Stimulated activated CD8-positive, alpha-beta memory T cell treated with anti-CD3 and anti-CD28 coated beads, Interleukin-7, amount 100 ng/mL, for 48 hours (primary cell): Measurements from ENCODE around the gene PSMD6.

Source experiments
- DNase-seq, 2 donors: peaks; one replicate each; pipeline ENCODE4 v3.0.0-alpha.2; 2020; ENCODE audit warnings: low read depth in 1 of 2; ENCODE audit errors: extremely low read depth in 1 of 2

The PSMD6 gene

GRCh38 chr3:64046996-64047594 lies 23.8 kb upstream of the PSMD6 start:
- DNase-seq, result no peak

- DNase-seq, result no peak
These were observed 23.3 kb upstream of the PSMD6 start for GRCh38 chr3:64046592-64046991.

GRCh38 chr3:64042952-64043351 lies 19.7 kb upstream of the PSMD6 start:
- DNase-seq, result no peak

- DNase-seq, result no peak
These were observed 16.9 kb upstream of the PSMD6 start for GRCh38 chr3:64039981-64040733.

- DNase-seq, result no peak
These were observed 16.0 kb upstream of the PSMD6 start for GRCh38 chr3:64039332-64039731.

- no peak for DNase-seq
These were observed 15.0 kb upstream of the PSMD6 start for GRCh38 chr3:64038253-64038767.

GRCh38 chr3:64037084-64037483 lies 13.8 kb upstream of the PSMD6 start:
- no peak for DNase-seq

- DNase-seq, result no peak
These were observed 9.8 kb upstream of the PSMD6 start for GRCh38 chr3:64033069-64033468.

GRCh38 chr3:64031540-64032508 lies 8.5 kb upstream of the PSMD6 start:
- DNase-seq, result no peak

GRCh38 chr3:64030741-64031140 lies 7.4 kb upstream of the PSMD6 start:
- peak; percentile 40 to 53 for DNase-seq

- DNase-seq, result no peak
These were observed 6.0 kb upstream of the PSMD6 start for GRCh38 chr3:64029287-64029686.

GRCh38 chr3:64028754-64029153 lies 5.5 kb upstream of the PSMD6 start:
- DNase-seq, result no peak

- DNase-seq, result no peak
These were observed 4.4 kb upstream of the PSMD6 start for GRCh38 chr3:64027658-64028057.

GRCh38 chr3:64026346-64026745 lies 3.1 kb upstream of the PSMD6 start:
- no peak for DNase-seq

GRCh38 chr3:64023861-64024223 lies 548 bp upstream of the PSMD6 start:
- DNase-seq, result no peak

- no peak for DNase-seq
These were observed 675 bp downstream of the PSMD6 start for GRCh38 chr3:64022451-64023186.

- DNase-seq, result no peak
These were observed 1.4 kb downstream of the PSMD6 start for GRCh38 chr3:64021922-64022321.

GRCh38 chr3:64019879-64020278 lies 3.4 kb downstream of the PSMD6 start:
- no peak for DNase-seq

- no peak for DNase-seq
These were observed 4.0 kb downstream of the PSMD6 start for GRCh38 chr3:64019271-64019670.

GRCh38 chr3:64016941-64017620 lies 6.2 kb downstream of the PSMD6 start:
- DNase-seq, result no peak
